Endothelial cell (in vitro differentiated cells): ENCODE data around the gene CES3. TPM values are rescaled to one million over a fixed set of nuclear protein-coding genes. Genes with fewer than 3 reads are reported as not detected.
"Not testable (repeated sequence)": the region's sequence is repeated elsewhere in the genome, so short reads cannot be mapped to it uniquely, and the experiment has no call there.

Experiments used
- DNase-seq: peaks from one replicate; pipeline ENCODE4 v3.0.0; 2021; ENCODE audit warnings: low spot score
- H3K27ac Mint-ChIP-seq: one replicate; pipeline ENCODE4 v1.8.0; 2021; ENCODE audit warnings: mixed read lengths, inconsistent platforms; ENCODE audit not compliant: unreplicated experiment
- H3K27me3 Mint-ChIP-seq: one replicate; pipeline ENCODE4 v1.8.0; 2021; ENCODE audit warnings: mild to moderate bottlenecking, moderate library complexity, mixed read lengths, inconsistent platforms; ENCODE audit not compliant: unreplicated experiment
- H3K36me3 Mint-ChIP-seq: one replicate; pipeline ENCODE4 v1.8.0; 2021; ENCODE audit warnings: mild to moderate bottlenecking, low read depth, mixed read lengths, inconsistent platforms; ENCODE audit not compliant: unreplicated experiment
- H3K4me1 Mint-ChIP-seq: one replicate; pipeline ENCODE4 v1.8.0; 2021; ENCODE audit warnings: mild to moderate bottlenecking, mixed read lengths, inconsistent platforms; ENCODE audit not compliant: unreplicated experiment
- H3K4me3 Mint-ChIP-seq: one replicate; pipeline ENCODE4 v1.8.0; 2021; ENCODE audit warnings: mild to moderate bottlenecking, mixed read lengths, inconsistent platforms; ENCODE audit not compliant: unreplicated experiment
- H3K9me3 Mint-ChIP-seq: one replicate; pipeline ENCODE4 v1.8.0; 2021; ENCODE audit warnings: mixed read lengths, inconsistent platforms; ENCODE audit not compliant: unreplicated experiment
- total RNA-seq: library from RNA; stranded (reverse); fragmentation: NEBNext Ultra II Directional; extraction: Animal tissue kit (Norgen Biotek cat#: 25700); gene quantifications from one replicate; pipeline ENCODE4 v1.2.1, GENCODE V29; 2021; ENCODE audit not compliant: unreplicated experiment
- TF ChIP-seq, protein P1 (sequence below): fragments of 200-600 bp; sonication (generic); IDR thresholded peaks from one replicate; pipeline ENCODE4 v1.5.0; 2021; ENCODE audit warnings: antibody characterized with exemption; ENCODE audit not compliant: unreplicated experiment

Gene CES3
- total RNA-seq, 1 donor from 2014 or later, result 2.5 TPM

DNA sequence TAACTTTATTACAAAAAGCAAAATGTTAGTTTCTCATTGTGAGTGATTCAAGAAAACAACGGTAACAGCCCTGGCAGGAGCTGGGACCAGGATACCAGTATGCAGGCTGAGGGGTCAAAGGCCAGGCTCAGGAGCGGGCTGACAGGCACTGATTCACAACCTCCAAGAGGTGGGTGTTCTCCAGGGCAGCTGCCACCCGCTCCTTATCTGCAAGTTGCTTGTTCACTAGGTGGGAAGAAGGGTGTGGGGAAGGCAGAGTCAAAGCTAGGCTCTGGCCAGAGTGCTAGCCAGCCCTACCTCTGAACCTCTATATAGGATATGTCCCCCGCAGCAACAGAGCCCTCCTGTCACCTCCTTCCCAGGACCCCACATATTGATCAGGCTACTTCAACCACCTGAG, 29.0 kb upstream of the CES3 start:
- Mint-ChIP-seq H3K36me3 (peaks cover 16% of the 10 kb centered on the region), H3K27ac (no peak overlapping the region), H3K4me3 (peak overlapping the region; percentile 96), H3K9me3 (no peaks in the 10 kb centered on the region), H3K4me1 (peaks cover 17% of the 10 kb centered on the region), H3K27me3 (peaks cover 13% of the 10 kb centered on the region)
- TF ChIP-seq, protein P1, sequence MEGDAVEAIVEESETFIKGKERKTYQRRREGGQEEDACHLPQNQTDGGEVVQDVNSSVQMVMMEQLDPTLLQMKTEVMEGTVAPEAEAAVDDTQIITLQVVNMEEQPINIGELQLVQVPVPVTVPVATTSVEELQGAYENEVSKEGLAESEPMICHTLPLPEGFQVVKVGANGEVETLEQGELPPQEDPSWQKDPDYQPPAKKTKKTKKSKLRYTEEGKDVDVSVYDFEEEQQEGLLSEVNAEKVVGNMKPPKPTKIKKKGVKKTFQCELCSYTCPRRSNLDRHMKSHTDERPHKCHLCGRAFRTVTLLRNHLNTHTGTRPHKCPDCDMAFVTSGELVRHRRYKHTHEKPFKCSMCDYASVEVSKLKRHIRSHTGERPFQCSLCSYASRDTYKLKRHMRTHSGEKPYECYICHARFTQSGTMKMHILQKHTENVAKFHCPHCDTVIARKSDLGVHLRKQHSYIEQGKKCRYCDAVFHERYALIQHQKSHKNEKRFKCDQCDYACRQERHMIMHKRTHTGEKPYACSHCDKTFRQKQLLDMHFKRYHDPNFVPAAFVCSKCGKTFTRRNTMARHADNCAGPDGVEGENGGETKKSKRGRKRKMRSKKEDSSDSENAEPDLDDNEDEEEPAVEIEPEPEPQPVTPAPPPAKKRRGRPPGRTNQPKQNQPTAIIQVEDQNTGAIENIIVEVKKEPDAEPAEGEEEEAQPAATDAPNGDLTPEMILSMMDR, result no peak
- DNase-seq, result no peak

DNA sequence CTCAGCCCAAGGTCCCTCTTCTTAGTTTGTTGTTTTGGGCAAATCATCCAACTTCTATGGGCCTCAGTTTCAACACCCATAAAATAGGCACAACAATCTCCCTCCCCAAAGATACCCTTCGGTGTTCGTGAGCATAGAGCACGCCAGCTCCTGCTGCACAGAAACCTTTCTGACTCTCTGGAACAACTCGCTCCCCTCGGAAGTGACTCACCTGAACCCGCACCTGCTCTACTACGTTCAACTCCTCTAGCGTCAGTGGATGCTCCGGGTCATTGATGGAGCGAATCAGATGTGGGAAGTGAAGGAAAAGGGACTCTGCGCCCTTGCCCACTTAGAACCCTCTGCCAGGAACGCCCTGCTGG, 27.3 kb upstream of the CES3 start:
- peaks cover 23% of the 10 kb centered on the region for H3K36me3 Mint-ChIP-seq
- peaks cover 15% of the 10 kb centered on the region for H3K27me3 Mint-ChIP-seq
- TF ChIP-seq, protein P1, result no peak
- peak overlapping the region; percentile 85 for H3K27ac Mint-ChIP-seq
- no peaks in the 10 kb centered on the region for H3K9me3 Mint-ChIP-seq
- peak overlapping the region; percentile 96 for H3K4me3 Mint-ChIP-seq
- no peak for DNase-seq
- peaks cover 25% of the 10 kb centered on the region for H3K4me1 Mint-ChIP-seq

GRCh38 chr16:66934138-66934838, 26.8 kb upstream of the CES3 start, which contains the start of gene CIAO2B:
Gene CIAO2B (minus strand): TSS chr16:66934402. CDS start chr16:66934364, 38 bp downstream.
- peaks cover 25% of the 10 kb centered on the region for H3K4me1 Mint-ChIP-seq
- TF ChIP-seq, protein P1, result no peak
- H3K27ac Mint-ChIP-seq, result peak within 1 kb of the TSS; percentile 87
- peaks cover 14% of the 10 kb centered on the region for H3K27me3 Mint-ChIP-seq
- no peaks in the 10 kb centered on the region for H3K9me3 Mint-ChIP-seq
- peak; percentile 83 for DNase-seq
- peak within 1 kb of the TSS; percentile 96 for H3K4me3 Mint-ChIP-seq
- peaks cover 23% of the 10 kb centered on the region for H3K36me3 Mint-ChIP-seq

- not testable (repeated sequence) for H3K9me3 Mint-ChIP-seq, DNase-seq
- H3K27ac Mint-ChIP-seq, result peak overlapping the region; percentile 87
- peak overlapping the region; percentile 96 for H3K4me3 Mint-ChIP-seq
- H3K27me3 Mint-ChIP-seq, result peaks cover 16% of the 10 kb centered on the region
- peaks cover 26% of the 10 kb centered on the region for H3K36me3 Mint-ChIP-seq
- H3K4me1 Mint-ChIP-seq, result peaks cover 25% of the 10 kb centered on the region
These were observed 26.2 kb upstream of the CES3 start for GRCh38 chr16:66934839-66935313.

GRCh38 chr16:66935314-66936011, 25.6 kb upstream of the CES3 start, which contains the start of gene CES2:
Gene CES2 (plus strand): TSS chr16:66935516. CDS start chr16:66935636, 120 bp downstream.
- Mint-ChIP-seq H3K36me3 (peaks cover 29% of the 10 kb centered on the region), H3K4me3 (peak within 1 kb of the TSS; percentile 96), H3K9me3 (no peaks in the 10 kb centered on the region), H3K27ac (peak within 1 kb of the TSS; percentile 87), H3K27me3 (peaks cover 18% of the 10 kb centered on the region), H3K4me1 (peaks cover 25% of the 10 kb centered on the region)
- DNase-seq, result no peak
- TF ChIP-seq, protein P1, result no peak
